Tibial nerve (tissue), 4 donors: ENCODE measurements around the gene TNFAIP8.

ENCODE experiments used
- CTCF ChIP-seq, 5 experiments: fragments of 200-600 bp in 3 of 5; fragments of 450-650 bp in 2 of 5; sonication (generic) in 3 of 5; IDR thresholded peaks; one replicate each; pipeline ENCODE4 v1.5.1; 2016 to 2019; ENCODE audit warnings: antibody characterized with exemption in 5 of 5, mild to moderate bottlenecking in 3 of 5, moderate library complexity in 2 of 5
- EP300 ChIP-seq, 2 donors: sonication (generic); formaldehyde crosslinking; IDR thresholded peaks; one replicate each; pipeline ENCODE4 v1.6.1; 2017; ENCODE audit warnings: antibody characterized with exemption in 2 of 2, mild to moderate bottlenecking in 1 of 2
- POLR2A ChIP-seq, 2 donors: fragments of 450-650 bp; IDR thresholded peaks; one replicate each; pipeline ENCODE4 v1.6.1; 2017; ENCODE audit warnings: antibody characterized with exemption in 2 of 2, mild to moderate bottlenecking in 2 of 2, moderate library complexity in 2 of 2

GRCh38 chr5:119427060-119427459 is 71.2 kb downstream of the TNFAIP8 start:
- TF ChIP-seq CTCF (IDR thresholded peaks at IDR 0.05) (no peak), POLR2A (IDR thresholded peaks at IDR 0.05) (no peak), EP300 (IDR thresholded peaks at IDR 0.05) (no peak)
